Pancreas (tissue), 10 donors: ENCODE data around the gene MILR1. TPM values are rescaled to one million over a fixed set of nuclear protein-coding genes. Genes with fewer than 3 reads are reported as not detected.
"Not testable (repeated sequence)": the region's sequence is repeated elsewhere in the genome, so short reads cannot be mapped to it uniquely, and the experiment has no call there.

Source experiments
- ATAC-seq, 4 donors: fragments of 200-7000 bp; cut with Tn5 transposase; one replicate each; pipeline versions ENCODE4 v1.8.0 to v1.9.1; 2020; ENCODE audit warnings: mild to moderate bottlenecking in 4 of 4, moderate library complexity in 4 of 4
- DNase-seq, 6 donors: peaks; one replicate each; pipeline ENCODE4 v3.0.0-alpha.2; 2020
- FAIRE-seq: peaks from 2 replicates; lab custom pipeline; 2012; peaks lifted over from hg19 to GRCh38; lab: Jason Lieb, UNC
- H3K27ac ChIP-seq, 4 donors: fragments of 200-600 bp; sonication (generic); 1 replicate in 3 of 4; 2 replicates in 1 of 4; pipeline versions ENCODE4 v1.5.0 to v1.8.0; 2020
- H3K27me3 ChIP-seq, 4 donors: fragments of 200-600 bp; one replicate each; pipeline ENCODE4 v1.8.0; 2021
- H3K36me3 ChIP-seq, 3 donors: fragments of 200-600 bp; sonication (generic) in 1 of 3; one replicate each; pipeline versions ENCODE4 v1.5.0 to v1.8.0; 2020 to 2021
- H3K4me1 ChIP-seq, 3 donors: fragments of 200-600 bp; one replicate each; pipeline ENCODE4 v1.8.0; 2021
- H3K4me3 ChIP-seq, 4 donors: fragments of 200-600 bp; sonication (generic) in 2 of 4; one replicate each; pipeline versions ENCODE4 v1.5.0 to v1.8.0; 2020 to 2021
- H3K9me3 ChIP-seq, 4 donors: fragments of 200-600 bp; one replicate each; pipeline ENCODE4 v1.8.0; 2021
- WGBS, 2 donors: extraction: QIAGEN DNeasy Blood & Tissue Kit; methylation state at CpG; one replicate each; pipeline ENCODE4 v1.1.7; 2013; 5-methylcytosine and 5-hydroxymethylcytosine counted together
- intact Hi-C, 3 donors: fragments of 100-400 bp; cut with DNase I; formaldehyde crosslinking; loops; one replicate each; pipeline versions ENCODE4 v1.11.1 to v1.14.2; 2022
- polyA plus RNA-seq, 2 donors: library from polyadenylated mRNA; stranded (reverse); fragments of 200-250 nt; gene quantifications; one replicate each; pipeline ENCODE4 v1.2.3, GENCODE V29; 2013
- total RNA-seq, 6 donors: library from RNA; stranded (reverse); fragmentation: NEBNext Ultra II Directional in 4 of 6; extraction: Animal tissue kit (Norgen Biotek cat#: 25700) in 4 of 6; gene quantifications; one replicate each; pipeline versions ENCODE4 v1.2.1 to v1.2.4, GENCODE V29; 2021 to 2023
- TF ChIP-seq, protein P1 (sequence below), 4 donors: fragments of 200-600 bp; sonication (generic) in 3 of 4; IDR thresholded peaks; one replicate each; pipeline versions ENCODE4 v1.5.0 to v1.8.0; 2021; ENCODE audit warnings: antibody characterized with exemption in 4 of 4
- donor health status: healthy with polysubstance abuse.
- donor health status: DM: no; HTN: no; CAD: no; lungs with moderate emphysema.
- donor health status: DM: no; HTN: no; CAD: no.
- donor health status: control.
- donor health status: control.
- donor health status: Bipolar disorder and iron deficiency.
- donor health status: DM: yes; HTN: yes; CAD: no.
- donor health status: DM: no; HTN: no; CAD: no.
- donor health status: DM: no; HTN: no; CAD: no.
- donor health status: DM: yes; HTN: yes; CAD: no.

Gene MILR1
- total and polyA plus RNA-seq, 8 donors = 0.51 to 6.3 (median 1.3) TPM

DNA sequence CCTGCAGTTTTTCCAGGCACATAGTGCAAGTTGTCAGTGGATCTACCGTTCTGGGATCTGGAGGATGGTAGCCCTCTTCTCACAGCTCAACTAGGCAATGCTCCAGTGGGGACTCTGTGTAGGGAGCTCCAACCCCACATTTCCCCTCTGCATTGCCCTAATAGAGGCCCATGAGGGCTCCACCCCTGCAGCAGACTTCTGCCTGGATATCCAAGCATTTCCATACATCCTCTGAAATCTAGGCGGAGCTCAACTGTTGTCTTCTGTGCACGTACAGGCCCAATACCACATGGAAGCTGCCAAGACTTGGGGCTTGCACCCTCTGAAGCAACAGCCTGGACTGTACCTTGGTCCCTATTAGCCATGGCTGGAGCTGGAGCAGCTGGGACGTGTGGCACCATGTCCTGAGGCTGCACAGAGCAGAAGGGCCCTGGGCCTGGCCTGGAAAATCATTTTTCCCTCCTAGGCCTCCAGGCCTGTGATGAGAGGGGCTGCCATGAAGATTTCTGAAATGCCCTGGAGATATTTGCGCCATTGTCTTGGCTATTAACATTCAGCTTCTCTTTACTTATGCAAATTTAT is 10.9 kb upstream of the MILR1 start:
- Histone ChIP-seq H3K27ac (no peak overlapping the region), H3K4me1 (no peaks in the 10 kb centered on the region), H3K4me3 (no peak overlapping the region), H3K36me3 (no peaks in the 10 kb centered on the region), H3K9me3 (no peaks in the 10 kb centered on the region), H3K27me3 (no peaks in the 10 kb centered on the region)
- ATAC-seq (no peak), FAIRE-seq (no peak), DNase-seq (no peak)
- TF ChIP-seq, protein P1, sequence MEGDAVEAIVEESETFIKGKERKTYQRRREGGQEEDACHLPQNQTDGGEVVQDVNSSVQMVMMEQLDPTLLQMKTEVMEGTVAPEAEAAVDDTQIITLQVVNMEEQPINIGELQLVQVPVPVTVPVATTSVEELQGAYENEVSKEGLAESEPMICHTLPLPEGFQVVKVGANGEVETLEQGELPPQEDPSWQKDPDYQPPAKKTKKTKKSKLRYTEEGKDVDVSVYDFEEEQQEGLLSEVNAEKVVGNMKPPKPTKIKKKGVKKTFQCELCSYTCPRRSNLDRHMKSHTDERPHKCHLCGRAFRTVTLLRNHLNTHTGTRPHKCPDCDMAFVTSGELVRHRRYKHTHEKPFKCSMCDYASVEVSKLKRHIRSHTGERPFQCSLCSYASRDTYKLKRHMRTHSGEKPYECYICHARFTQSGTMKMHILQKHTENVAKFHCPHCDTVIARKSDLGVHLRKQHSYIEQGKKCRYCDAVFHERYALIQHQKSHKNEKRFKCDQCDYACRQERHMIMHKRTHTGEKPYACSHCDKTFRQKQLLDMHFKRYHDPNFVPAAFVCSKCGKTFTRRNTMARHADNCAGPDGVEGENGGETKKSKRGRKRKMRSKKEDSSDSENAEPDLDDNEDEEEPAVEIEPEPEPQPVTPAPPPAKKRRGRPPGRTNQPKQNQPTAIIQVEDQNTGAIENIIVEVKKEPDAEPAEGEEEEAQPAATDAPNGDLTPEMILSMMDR (IDR thresholded peaks at IDR 0.05) = no peak
- intact Hi-C loops = no loop called here
- WGBS, 2 donors = 83 to 85% methylated on average over 5 of the region's 5 CpGs

DNA sequence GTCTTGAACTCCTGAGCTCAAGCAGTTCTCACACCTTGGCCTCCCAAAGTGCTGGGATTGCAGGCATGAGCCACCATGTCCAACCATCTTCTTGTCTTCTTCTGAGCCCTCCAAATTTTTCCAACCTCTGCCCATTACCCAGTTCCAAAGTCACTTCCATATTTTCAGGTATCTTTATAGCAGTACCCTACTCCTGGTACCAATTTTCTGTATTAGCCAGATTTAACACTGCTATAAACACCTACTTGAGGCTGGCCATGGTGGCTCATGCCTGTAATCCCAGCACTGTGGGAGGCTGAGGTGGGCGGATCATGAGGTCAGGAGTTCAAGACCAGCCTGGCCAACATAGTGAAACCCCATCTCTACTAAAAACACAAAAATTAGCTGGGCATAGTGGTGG is 9.4 kb upstream of the MILR1 start:
- FAIRE-seq, H3K9me3 ChIP-seq, DNase-seq, H3K4me3 ChIP-seq, H3K4me1 ChIP-seq, ATAC-seq, H3K27me3 ChIP-seq, H3K27ac ChIP-seq, H3K36me3 ChIP-seq, intact Hi-C loops: not testable (repeated sequence)
- WGBS, 2 donors = 83 to 95% methylated on average over 1 of the region's 1 CpG

DNA sequence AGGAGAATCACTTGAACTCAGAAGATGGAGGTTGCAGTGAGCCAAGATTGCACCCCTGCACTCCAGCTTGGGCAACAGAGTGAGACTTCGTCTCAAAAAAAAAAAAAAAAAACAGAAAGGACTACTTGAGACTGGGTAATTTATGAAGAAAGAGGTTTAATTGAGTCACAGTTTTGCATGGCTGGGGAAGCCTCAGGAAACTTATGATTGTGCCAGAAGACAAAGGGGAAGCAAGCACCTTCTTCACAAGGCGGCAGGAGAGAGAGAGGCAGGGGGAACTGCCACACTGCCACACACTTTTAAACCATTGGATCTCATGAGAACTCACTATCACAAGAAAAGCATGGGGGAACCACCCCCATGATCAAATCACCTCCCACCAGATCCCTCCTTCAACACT is 9.0 kb upstream of the MILR1 start:
- intact Hi-C loops = no loop called here
- no peaks in the 10 kb centered on the region for H3K9me3 ChIP-seq
- DNase-seq = no peak
- H3K27me3 ChIP-seq = no peaks in the 10 kb centered on the region
- no peaks in the 10 kb centered on the region for H3K4me1 ChIP-seq
- WGBS, 2 donors = 85 to 98% methylated on average over 2 of the region's 2 CpGs
- no peak overlapping the region for H3K4me3 ChIP-seq
- H3K36me3 ChIP-seq = no peaks in the 10 kb centered on the region
- no peak overlapping the region for H3K27ac ChIP-seq
- no peak for ATAC-seq
- TF ChIP-seq, protein P1 (IDR thresholded peaks at IDR 0.05) = no peak
- FAIRE-seq = no peak

DNA sequence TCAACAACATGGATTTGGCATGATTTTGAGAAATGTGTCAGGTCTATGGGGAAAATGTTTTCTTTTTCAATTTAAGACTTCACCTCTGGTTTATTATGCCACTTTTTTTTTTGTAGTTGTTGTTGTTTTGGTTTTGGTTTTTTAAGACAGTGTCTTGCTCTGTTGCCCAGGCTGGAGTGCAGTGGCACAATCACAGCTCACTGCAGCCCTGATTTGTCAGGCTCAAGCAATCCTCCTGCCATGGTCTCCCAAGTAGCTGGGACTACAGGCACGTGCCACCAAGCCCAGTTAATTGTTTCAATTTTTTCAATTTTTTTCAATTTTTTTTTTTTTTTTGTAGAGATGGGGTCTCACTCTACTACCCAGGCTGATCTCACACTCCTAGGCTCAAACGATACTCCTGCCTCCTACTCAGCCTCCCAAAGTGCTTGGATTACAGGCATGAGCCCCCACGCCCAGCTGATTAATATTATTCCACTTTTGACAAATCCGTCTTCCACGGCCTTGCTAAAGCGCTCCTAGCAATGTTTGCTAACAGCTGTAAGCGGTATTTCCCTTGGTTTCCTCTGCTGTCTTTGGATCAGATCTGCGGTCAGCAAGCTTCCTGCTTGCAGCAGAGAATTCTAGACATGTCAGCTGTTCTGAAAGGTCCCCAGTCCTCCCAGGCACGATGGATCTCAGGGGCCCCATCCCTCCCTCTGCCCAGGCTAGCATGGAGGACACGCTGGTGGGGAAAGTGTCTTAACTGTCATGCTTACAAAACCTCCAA is 7.0 kb upstream of the MILR1 start:
- peak in 3 of 4 donors; percentile 48 to 88 (median 80) for ATAC-seq
- Histone ChIP-seq H3K9me3 (no peaks in the 10 kb centered on the region), H3K36me3 (no peaks in the 10 kb centered on the region), H3K4me3 (no peak overlapping the region), H3K27ac (peak overlapping the region in 2 of 4 donors; percentile 24 to 25), H3K4me1 (no peaks in the 10 kb centered on the region), H3K27me3 (no peaks in the 10 kb centered on the region)
- DNase-seq = peak in 1 of 6 donors; percentile 30
- TF ChIP-seq, protein P1 (IDR thresholded peaks at IDR 0.05) = no peak
- intact Hi-C loops = no loop called here
- WGBS, 2 donors = 58 to 64% methylated on average over 10 of the region's 10 CpGs
- no peak for FAIRE-seq

DNA sequence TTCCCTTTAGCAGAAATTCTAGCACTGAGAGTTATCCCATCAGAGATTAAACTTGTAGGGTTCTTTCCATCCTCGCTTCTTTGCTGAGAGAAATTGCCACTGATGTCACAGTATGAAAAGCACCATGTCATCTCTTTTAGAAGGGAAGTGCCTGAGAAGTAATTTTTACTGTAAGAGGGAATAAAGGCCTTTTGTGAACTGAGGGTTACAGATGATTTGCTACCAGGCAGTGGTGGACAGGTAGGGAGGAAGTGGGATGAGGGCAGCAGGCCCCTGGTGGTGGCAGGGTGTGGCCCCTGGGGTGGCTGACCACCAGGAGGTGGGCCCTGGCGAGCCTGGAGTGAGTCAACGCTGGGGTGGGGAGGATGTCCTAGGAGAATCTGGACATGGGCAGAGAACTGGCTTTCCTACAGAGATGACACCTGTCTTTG is 6.4 kb upstream of the MILR1 start:
- Histone ChIP-seq H3K4me1 (no peaks in the 10 kb centered on the region), H3K27ac (peak overlapping the region in 2 of 4 donors; percentile 24 to 25), H3K27me3 (no peaks in the 10 kb centered on the region), H3K9me3 (no peaks in the 10 kb centered on the region), H3K36me3 (no peaks in the 10 kb centered on the region), H3K4me3 (no peak overlapping the region)
- ATAC-seq (peak in 3 of 4 donors; percentile 9 to 67 (median 66)), DNase-seq (no peak), FAIRE-seq (no peak)
- intact Hi-C loops = no loop called here
- TF ChIP-seq, protein P1 (IDR thresholded peaks at IDR 0.05) = no peak
- 78 to 81% methylated on average over 3 of the region's 3 CpGs for WGBS, 2 donors
